GM19455 (cell line): ENCODE results near the gene HNRNPA2B1.
"Not testable (repeated sequence)": the region's sequence is repeated elsewhere in the genome, so short reads cannot be mapped to it uniquely, and the experiment has no call there.

Source experiments
- ATAC-seq: cut with Tn5 transposase; IDR thresholded peaks from one replicate; pipeline ENCODE4 v1.9.1; 2021; ENCODE audit not compliant: unreplicated experiment

The HNRNPA2B1 gene

DNA sequence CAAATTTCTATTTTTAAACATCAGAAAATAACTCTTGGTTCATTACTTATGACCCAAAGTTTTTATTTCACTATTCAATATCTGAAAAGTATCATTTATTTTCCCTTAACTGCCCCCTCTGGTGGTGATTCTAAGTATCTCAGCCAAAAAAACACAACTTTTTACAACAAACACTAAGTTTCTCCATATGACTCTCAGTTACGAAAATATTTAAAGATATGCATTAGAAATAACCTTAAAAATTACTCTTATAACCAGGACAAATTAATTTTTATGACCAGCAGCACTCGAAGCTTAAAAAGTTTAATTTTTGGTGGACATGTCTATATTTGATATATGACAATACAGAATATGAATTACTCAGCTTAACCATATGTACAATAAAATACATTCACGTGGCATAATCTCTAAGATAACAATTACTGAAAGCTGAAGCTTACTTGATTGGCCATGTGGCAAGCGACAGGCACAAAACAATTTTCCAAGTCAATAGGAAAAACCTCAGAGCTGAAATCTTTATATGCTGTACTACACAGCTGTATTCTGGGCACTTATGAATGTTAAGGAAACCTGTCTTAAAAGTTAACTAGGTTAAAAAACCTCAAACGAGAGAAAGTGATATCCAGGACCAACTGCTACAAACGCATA, 2.3 kb downstream of the HNRNPA2B1 start:
- ATAC-seq: no peak

DNA sequence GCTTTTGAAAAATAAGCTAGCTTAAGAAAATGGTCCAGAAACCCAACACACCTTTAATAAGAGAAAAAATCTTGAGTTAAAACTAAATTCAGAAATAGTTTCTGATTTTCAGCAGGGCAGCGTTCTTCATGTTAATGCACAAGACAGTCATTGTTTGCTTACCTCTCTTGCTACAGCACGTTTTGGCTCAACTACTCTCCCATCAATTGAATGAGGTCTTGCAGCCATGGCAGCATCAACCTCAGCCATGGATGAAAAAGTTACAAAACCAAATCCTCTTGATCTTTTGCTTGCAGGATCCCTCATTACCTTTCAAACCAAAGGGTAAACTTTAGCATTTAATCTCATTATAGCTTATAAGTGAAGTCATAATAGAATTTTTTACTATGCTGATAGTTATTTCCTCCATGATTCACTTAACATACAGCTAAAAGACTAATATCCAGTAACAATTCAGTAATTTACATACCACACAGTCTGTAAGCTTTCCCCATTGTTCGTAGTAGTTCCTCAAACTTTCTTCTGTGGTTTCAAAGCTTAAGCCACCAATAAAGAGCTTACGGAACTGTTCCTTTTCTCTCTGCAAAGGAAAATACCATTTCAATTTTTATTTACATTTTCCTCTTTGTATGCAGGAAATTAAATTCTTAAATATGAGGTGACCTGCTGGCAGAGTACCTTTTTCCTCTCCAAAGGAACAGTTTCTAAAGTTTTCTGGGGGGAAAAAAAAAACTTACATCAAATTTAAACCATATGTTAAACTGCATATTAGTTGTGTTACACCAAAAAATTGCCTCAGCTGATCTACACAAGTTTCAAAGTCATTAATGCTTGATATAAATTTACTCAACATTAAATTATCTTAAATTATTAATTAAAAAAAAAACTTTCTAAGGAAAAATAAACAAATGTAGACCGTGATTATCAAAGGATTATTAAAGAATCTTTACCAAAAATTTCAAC, 3.1 kb downstream of the HNRNPA2B1 start:
- no peak for ATAC-seq

DNA sequence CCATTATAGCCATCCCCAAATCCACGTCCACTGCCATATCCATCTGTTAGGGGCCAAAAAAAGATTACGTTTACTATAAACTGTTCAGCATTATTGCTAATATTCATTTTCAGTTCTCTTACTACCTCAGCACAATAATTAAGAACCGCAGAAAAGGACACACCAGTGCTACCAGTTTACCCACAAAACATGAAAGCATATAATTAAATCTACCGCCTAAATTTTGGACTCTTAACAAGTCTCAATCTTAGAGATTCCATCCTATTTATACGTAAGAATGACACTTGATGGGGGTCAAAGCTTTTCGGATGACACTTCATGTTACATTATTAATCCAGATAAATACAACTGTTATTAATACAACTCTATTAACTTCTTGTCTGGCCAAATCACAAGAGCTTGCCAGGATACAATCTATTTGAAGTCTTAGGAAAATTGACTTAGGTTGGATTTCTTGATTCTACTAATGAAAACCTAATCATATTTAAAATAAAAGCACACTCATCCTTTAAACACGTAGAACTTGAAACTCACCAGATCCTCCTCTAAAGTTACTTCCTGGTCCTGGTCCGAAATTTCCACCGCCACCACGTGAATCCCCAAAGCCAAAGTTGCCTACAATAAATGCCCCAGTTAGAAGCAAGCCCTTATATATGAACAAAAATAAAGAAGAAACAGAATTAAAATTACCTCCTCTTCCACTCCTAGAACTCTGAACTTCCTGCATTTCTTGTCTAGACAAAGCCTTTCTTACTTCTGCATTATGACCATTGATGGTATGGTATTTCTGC, 4.5 kb downstream of the HNRNPA2B1 start:
- ATAC-seq: no peak

DNA sequence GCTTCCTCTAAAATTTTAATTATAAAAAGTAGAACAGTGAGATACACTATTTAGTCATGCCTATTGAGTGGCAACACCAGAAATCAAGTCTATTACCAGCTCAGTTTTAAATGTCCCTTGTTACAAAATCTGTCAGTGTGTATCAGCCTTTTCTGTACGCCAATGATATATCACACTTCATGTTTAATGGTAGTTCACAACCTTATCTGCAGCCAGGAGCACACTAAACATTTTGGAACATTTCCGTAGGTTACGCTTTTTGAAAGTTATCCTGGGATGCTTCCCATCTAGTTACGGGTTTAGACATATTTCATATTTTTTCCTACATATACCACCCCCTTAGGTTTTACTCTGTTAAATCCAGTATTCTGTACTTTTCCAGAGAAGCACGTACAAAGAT, 5.4 kb downstream of the HNRNPA2B1 start:
- ATAC-seq: no peak

DNA sequence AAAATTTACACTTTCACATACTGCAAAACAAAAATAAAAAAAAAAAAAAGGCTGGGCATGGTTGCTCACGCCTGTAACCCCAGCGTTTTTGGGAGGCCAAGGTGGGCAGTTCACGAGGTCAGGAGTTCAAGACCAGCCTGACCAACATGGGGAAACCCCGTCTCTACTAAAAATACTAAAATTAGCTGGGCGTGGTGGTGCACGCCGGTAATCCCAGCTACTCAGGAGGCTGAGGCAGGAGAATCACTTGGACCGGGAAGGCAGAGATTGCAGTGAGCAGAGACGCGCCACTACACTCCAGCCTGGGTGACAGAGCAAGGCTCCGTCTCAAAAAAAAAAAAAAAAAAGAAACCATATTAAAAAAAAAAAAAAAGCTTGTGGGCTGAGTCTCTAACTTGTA, 5.8 kb downstream of the HNRNPA2B1 start:
- ATAC-seq: not testable (repeated sequence)

DNA sequence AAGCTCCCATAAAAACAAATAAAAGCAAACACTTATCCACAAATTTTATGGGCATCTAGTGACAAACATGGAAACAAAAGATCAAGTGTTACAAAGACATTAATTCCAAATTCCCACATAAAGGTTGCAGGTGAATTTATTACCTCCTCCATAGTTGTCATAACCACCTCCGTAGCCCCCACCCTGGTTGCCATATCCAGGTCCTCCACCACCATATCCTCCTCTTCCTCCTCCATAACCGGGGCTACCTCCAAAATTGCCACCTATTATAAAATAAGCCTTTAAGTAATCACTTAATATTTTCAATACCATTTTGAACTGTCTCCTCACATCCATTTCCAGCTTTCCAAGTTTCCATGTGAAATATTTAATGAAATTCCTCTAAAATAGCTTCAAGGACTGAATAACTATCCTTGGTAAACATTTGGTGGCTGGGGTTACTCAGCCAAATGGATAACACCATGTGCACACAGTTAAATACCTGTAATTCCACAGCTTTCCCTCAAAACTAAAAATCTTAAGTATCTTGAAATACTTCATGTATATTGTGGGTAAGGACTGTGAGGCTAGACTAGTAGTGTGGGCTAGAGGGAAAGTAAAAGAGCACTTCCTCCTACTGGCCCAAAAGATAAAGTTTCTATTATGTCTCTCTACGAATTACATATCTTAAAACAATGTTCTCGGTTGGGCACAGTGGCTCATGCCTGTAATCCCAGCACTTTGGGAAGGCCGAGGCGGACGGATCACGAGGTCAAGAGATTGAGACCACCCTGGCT, 6.9 kb downstream of the HNRNPA2B1 start:
- ATAC-seq: no peak

DNA sequence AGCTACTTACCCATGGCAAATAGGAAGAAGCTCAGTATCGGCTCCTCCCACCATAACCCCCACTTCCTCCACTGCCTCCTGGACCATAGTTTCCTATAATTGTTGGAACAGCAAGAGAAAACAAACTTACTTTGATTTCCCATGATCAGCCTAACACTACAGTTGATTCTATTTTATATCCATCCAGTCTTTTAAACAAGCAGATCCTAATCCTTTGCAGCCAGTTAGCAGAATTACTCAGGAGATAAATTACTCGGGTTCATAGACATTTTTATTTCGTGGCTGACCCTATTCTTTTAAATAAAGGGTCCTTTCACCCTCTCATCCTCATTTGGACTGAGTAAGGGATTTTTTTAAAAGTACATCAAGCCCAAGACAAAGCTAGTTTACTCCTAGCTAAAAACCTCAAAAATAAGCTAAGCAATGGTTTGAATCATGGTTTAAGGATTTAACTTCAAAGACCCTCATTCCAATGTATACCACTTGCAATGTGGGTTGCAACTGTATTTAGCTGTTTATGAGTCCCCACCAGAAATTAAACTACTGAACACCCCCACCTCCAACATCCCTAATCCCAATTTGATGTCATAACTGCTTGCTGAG, 8.0 kb downstream of the HNRNPA2B1 start:
- no peak for ATAC-seq

DNA sequence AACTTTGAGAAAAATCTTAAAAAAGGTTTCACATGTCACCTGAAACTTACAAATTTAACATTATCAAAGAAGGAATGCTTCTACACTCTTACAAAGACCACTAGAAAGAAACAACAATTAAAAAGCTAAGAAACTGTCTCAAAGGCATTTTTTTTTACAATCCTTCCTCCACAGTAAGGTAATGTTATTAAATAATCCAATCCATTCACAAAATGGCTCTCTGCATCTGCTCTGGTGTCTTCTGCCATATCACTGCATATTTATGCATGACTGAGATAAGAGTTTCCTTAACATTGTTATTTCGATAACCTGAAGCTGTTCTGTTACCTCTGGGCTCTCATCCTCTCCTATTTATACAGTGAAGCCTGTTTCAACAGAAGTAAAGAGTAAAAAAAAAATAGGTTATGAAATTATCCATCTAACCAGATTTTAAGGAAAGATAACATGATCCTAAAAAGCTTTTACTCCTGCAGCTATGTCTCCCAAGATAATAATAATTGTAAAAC, 8.5 kb downstream of the HNRNPA2B1 start:
- no peak for ATAC-seq

DNA sequence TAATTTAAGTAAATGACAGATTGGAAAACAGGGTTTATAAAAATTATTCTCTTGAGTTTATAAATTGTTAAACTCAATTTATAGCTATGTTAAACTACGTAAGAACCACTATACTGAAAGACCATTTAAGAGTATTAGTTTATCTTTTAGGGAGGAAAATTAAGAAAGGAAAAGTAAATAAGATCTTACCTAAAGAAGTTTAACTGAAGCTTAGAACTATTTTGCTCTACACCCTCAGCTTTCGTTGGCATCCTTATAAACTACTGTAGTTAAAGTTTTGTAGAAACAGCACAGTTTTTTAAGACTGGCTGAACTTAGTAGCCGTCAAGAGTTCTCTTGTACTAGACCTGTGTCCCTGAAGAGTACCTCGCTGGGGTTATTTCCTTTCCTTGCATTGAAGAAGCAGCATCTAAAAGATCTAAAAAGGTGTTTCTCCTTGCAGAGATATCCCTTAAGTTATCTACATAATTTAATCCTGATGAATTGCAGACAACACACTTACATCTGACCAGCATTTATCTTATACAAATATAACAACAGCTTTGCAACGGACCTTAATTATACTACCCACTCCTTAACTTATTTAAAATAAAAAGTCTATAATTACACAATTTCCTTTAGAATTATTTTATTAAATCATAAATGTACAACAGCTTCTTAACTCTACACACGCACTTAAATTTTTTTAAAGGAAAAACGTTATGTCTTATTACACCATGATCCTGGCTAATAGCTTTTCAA, 9.1 kb downstream of the HNRNPA2B1 start:
- no peak for ATAC-seq

DNA sequence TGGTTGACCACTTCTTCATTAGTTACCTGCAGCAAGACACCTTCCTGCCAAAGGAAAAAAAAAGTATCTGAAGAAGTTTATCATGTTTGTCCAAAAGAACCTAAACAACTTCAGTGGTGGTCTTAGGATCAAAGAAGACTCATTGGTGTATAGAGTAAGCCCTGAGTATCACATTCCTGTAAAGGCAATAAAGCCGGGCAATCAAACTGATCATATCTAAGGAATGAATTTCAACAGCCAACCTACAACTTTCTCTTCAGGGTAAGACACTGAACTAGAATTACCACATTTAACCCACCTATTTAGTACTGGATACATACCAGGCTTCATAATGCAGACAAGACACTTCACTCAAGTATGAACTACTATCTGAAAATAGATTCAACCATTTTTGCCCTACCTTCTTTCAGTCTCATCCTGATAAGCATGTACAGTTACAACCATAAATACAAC, 10.1 kb downstream of the HNRNPA2B1 start:
- ATAC-seq: no peak

DNA sequence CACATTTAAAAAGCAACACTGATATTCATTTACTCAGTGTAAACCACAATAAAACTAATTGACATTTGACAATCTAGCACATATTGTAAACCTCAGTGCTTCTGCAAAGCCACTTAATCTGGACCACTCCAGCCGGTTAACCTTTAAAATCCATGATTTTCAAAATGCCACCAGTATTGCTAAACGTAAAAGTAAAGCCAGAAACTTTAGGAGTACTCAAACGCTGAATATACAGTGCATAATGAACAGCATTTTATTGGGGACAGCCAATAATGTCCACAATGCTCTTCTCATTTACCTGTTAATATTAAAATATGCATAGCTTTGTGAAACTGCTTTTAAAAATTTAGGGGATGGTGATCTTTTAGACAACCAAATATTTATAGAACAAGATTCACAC, 10.8 kb downstream of the HNRNPA2B1 start:
- no peak for ATAC-seq

DNA sequence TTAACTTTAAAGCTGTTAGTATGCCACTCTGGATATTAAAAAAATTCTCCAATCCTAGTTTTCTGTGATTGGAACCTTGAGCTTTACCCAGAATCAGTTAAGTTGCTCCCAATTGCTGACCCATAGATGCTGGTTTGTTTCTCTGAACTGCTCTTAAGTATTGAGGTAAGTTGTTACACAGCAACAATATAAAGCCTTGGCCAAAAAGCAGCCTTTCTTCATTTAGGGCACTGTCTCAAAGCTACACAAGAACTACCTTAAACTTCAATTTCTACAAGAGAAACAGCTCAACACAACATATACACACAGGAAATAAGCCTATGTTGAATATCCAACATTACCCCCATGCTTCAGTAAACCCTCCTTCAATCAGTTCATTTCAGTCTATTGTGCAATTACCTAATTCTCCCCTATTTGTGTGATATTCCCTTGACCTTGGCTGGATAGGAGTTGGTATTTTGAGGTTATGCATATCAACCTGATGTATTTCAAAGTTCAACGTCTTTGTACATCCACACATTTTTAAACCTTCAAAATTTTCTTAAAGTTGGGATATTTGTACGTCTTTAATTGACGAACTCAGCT, 11.5 kb downstream of the HNRNPA2B1 start:
- ATAC-seq: no peak

DNA sequence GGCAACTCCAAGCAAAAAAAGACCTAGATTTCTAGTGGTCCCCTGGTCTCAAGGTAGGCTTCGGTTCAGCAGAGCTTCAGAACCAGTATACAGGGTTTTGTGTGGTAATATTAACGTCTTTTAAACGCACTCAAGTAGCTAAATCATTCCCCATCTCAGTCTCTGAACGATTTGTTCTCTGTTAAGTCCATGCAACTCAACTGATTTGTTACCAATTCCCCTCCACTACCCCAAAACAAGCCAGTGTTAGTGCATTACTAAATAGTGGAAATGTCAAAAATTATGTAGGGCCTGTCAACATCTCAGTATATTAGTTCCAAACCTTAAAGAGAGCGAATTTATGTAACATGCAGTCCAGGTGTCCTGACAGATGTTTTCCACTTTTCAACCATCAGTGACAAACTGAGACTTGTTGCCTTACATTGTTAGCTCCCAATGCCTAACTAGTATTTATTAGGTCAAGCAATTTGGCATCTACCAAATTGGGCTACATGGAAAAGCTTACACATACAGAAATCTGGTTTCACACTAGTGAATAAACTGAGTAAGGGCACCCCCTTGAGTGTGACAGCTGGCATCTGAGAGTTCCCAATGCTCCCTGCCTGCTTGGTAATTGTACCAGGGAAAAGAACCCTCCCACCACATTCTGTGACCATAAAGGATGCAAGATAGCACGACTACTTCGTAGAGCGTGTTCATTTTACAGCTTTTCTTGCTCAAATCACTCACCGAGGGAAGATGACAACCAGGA, 12.2 kb downstream of the HNRNPA2B1 start:
- ATAC-seq: no peak

DNA sequence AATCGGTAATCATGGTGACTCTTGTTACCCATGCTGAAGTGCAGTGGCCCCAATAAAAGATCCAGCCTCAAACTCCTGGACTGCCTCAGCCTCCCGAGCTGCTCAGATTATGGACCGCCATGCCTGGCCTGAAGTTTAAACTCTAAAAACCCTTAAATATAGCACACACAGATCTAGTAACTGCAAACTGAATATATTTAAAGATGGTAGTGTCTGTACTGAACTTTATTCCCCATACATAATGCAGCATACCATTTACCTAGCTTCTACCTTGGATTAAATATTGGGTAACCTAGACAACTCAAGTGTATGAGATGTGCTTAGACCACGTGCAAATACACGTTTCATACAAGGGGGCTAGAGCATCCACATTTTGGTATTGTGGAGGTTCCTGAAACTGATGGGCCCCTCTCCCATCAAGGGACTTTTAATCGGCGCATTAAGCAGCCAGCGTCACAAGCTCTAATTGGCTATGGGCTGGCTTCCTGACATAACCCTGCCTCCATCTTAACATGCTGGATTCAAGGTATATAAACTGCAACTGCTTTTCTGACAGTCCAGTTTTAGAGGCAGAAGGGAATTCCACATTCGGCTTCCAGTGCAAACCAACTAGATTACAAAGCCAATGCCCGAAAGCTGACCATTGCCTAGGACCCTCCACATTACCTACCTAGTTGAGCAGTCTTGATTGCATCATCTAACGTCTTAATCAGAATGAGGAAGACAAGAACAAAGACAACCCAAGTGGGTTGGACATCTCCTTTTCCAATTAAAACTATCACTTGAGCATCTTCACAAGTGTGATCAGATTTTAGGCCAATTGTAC, 13.0 kb downstream of the HNRNPA2B1 start:
- ATAC-seq: no peak

DNA sequence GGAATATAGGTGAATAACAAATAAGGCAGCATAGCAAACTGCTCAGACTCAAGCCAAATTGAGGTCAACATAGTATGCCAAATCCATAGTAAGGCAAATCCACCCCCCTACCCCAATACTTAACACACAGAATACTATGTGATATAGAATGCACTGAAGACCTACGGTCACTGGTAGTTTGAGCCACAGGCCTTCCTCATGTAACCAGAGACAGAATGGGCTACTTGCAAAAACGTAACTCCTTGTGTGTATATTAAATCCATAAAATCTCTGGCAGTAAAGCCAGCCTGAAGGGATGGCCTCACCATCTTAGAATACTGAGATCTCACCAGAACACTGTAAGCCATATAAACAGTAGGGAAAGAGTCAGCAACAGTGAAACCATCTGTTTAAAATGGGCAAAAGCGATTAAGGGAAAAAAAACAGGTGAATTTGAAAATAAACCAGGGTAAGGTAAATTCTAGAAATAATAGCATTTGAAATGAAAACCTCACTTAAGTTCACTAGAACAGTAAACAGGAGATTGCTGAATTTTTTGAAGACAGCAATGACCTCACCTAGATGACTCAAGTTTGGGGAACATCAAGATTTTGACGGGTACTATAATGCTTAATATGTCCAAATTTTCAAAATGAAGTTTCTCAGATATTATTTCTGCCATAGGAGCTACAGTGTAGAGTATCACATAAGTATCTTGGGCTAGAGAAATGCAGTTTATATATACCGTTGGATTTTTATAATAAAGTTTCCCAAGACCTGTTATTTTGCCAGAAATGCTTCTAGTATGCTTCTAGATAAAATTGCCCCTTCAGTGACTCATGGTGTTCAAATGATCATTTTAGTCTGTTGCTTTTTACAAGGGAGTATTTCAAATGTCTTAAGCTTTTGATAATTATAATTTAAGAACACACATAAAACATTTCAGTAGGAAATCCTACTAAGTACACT, 13.9 kb downstream of the HNRNPA2B1 start:
- no peak for ATAC-seq

DNA sequence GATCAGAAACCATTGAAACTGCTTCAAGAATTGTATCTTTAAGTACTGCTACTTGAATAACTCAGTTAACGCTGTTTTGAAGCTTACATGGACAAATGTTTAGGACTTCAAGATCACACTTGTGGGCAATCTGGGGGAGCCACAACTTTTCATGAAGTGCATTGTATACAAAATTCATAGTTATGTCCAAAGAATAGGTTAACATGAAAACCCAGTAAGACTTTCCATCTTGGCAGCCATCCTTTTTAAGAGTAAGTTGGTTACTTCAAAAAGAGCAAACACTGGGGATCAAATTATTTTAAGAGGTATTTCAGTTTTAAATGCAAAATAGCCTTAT, 14.7 kb downstream of the HNRNPA2B1 start:
- ATAC-seq: no peak
